Measurements from ENCODE around the gene RPS19BP1. TPM values are rescaled to one million over a fixed set of nuclear protein-coding genes. Genes with fewer than 3 reads are reported as not detected.
"Not testable (repeated sequence)": the region's sequence is repeated elsewhere in the genome, so short reads cannot be mapped to it uniquely, and the experiment has no call there.

The RPS19BP1 gene
- total and polyA plus RNA-seq, 2 of the 8 experiments (the other 6 are each of a cell fraction or from before 2014, with no cell fraction given) = 77.9 to 97.9 TPM

DNA sequence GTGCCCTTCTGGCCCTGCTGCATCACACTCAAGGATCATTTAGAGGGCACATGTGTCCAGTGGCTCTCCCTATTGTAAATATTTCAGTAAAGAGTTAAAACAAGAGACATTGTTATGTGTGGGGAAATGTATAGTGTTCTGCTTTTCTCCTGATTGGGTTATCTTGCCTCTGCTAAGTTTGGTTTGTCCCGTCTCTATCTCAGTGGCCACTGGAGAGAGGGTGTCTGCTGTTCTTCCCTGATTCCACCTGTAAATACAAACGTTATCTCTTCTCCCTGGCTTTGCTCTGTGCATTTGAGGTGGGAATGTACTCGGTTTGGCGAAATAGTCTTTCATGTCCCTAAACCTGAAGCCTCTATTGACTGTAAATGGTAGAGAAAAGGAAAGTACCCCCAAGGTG is 24.2 kb downstream of the RPS19BP1 start (continued):
- TF ChIP-seq E2F6 (IDR thresholded peaks at IDR 0.05) (no peak), KDM5A (IDR thresholded peaks at IDR 0.05; ENCODE audit: low read length) (no peak), CTCF (IDR thresholded peaks at IDR 0.05; ENCODE audit: control extremely low read depth in 1 of 3, insufficient read depth in 1 of 3, low read depth in 1 of 3, low read length in 3 of 3) (no peak), NANOG (IDR thresholded peaks at IDR 0.05; ENCODE audit: insufficient read depth, low read depth, low read length, poor library complexity, severe bottlenecking) (no peak), RAD21 (IDR thresholded peaks at IDR 0.05 in 1 of 2, conservative IDR thresholded peaks at IDR 0.05 in 1 of 2; ENCODE audit: low read depth in 2 of 2, low read length in 2 of 2) (no peak)

DNA sequence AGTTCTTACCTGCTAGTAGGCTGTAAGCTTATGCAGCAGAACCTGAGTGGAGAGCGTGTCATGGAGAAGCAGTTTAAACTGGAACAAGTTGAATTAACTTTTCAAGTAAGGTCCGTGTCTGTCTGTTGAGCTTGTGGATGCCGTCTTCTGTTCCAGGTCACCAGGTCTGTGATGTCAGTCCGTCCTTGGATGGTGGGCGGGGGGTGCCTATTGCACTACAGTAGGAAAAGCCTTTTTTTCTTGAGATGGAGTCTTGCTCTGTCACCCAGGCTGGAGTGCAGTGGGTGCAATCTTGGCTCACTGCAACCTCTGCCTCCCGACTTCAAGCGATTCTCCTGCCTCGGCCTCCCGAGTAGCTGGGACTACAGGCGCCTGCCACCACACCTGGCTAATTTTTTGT is 25.5 kb downstream of the RPS19BP1 start:
- not testable (repeated sequence) for H2BK120ac ChIP-seq (replicated peaks; ENCODE audit: low read depth, low read length); H3K14ac ChIP-seq (ENCODE audit: insufficient read length); H3K4me3 ChIP-seq (ENCODE audit: extremely low read depth in 1 of 4, insufficient read depth in 2 of 4, low read depth in 3 of 4, low read length in 4 of 4); H3K79me1 ChIP-seq (ENCODE audit: low read depth, low read length); H3K23me2 ChIP-seq (ENCODE audit: low read depth, low read length); DNase-seq (ENCODE audit: low read depth in 1 of 2, low spot score in 2 of 2); H2BK15ac ChIP-seq (ENCODE audit: low read length); H2AK5ac ChIP-seq (ENCODE audit: low read depth, low read length); H3K9ac ChIP-seq (replicated peaks in 1 of 4; ENCODE audit: extremely low read depth in 1 of 4, low read depth in 3 of 4, low read length in 3 of 4); H2BK20ac ChIP-seq (ENCODE audit: low read length); H4K91ac ChIP-seq (replicated peaks; ENCODE audit: insufficient read length, low read length); H2AFZ ChIP-seq (ENCODE audit: low read length); H3K23ac ChIP-seq (ENCODE audit: insufficient read length); H3K18ac ChIP-seq (ENCODE audit: extremely low read depth, low read length); H4K5ac ChIP-seq (ENCODE audit: insufficient read length, low read depth, low read length); H3K4ac ChIP-seq (replicated peaks; ENCODE audit: insufficient read length, low read depth, low read length); H3K56ac ChIP-seq (replicated peaks; ENCODE audit: insufficient read length, low read depth, low read length); H3K27ac ChIP-seq (ENCODE audit: low read depth, low read length); H4K8ac ChIP-seq (ENCODE audit: extremely low read depth, insufficient read depth, low read length); H2BK5ac ChIP-seq (ENCODE audit: low read depth, low read length); H2BK12ac ChIP-seq (ENCODE audit: low read depth, low read length); H3K9me3 ChIP-seq (ENCODE audit: insufficient read depth in 2 of 2, low read depth in 1 of 2, low read length in 1 of 2); H3K4me2 ChIP-seq (ENCODE audit: insufficient read depth in 1 of 2, low read depth in 2 of 2, low read length in 2 of 2); FAIRE-seq; H3K4me1 ChIP-seq (replicated peaks in 1 of 4; ENCODE audit: control insufficient read depth in 3 of 4, insufficient read depth in 4 of 4, low read length in 3 of 4)
- CTCF ChIA-PET (ENCODE audit: partially characterized antibody) = interaction anchor here (0.8 to 4.8 kb wide), 7 partner anchors 10 to 107 kb away, joined by 3 to 22 read pairs (median 6); partner anchors contain the start of gene TAB1
- Histone ChIP-seq H3K27me3 (replicated peaks in 1 of 4; ENCODE audit: control insufficient read depth in 3 of 4, extremely low read depth in 1 of 4, insufficient read depth in 3 of 4, low read length in 3 of 4) (peaks cover 34 to 67% (median 66%) of the 10 kb centered on the region in 4 experiments), H3K79me2 (ENCODE audit: control insufficient read depth in 1 of 2, insufficient read depth in 2 of 2, low read length in 2 of 2) (peaks cover 5 to 13% of the 10 kb centered on the region in 2 experiments; a peak in 3 of 4 replicates), H3K36me3 (ENCODE audit: control insufficient read depth in 2 of 4, insufficient read depth in 4 of 4, low read length in 3 of 4) (peaks cover 10 to 62% (median 36%) of the 10 kb centered on the region in 4 experiments), H4K20me1 (replicated peaks in 1 of 2; ENCODE audit: control insufficient read depth in 1 of 2, insufficient read depth in 2 of 2, low read length in 2 of 2) (peaks cover 42 to 60% of the 10 kb centered on the region in 2 experiments)
- POLR2A ChIA-PET (ENCODE audit: partially characterized antibody) = interaction anchor here (1.2 to 2.9 kb wide), 3 partner anchors 10 to 15 kb away, joined by 5 to 16 read pairs (median 14); partner anchors contain the start of gene ATF4
- WGBS, 2 experiments (ENCODE audit: extremely low coverage in 1 of 2, insufficient coverage in 1 of 2, insufficient read length in 1 of 2, insufficient replicate concordance in 2 of 2, low coverage in 1 of 2, low lambda C conversion rate in 2 of 2, missing lambda C conversion rate in 1 of 2) = 85% methylated on average over 10 of the region's 10 CpGs; no CpG with 5 or more reads in 1 of the 2 experiments
